Measurements from ENCODE around the gene OR13C5. TPM values are rescaled to one million over a fixed set of nuclear protein-coding genes. Genes with fewer than 3 reads are reported as not detected.

The OR13C5 gene
- polyA plus RNA-seq, 4 donors: 0.21 TPM; not detected in 3

GRCh38 chr9:104555521-104555920, 43.7 kb downstream of the OR13C5 start:
- no peak for DNase-seq (ENCODE audit: low read depth in 4 of 4, low spot score in 2 of 4)

- DNase-seq (ENCODE audit: low read depth in 4 of 4, low spot score in 2 of 4): no peak
Measured at GRCh38 chr9:104553261-104553660, 46.0 kb downstream of the OR13C5 start.

Other genes with a start within 250 kb of the OR13C5 start
- gene OR13F1, start 95.2 kb downstream of the OR13C5 start, polyA plus RNA-seq (ENCODE audit: insufficient read length in 4 of 4): not detected
- not detected for gene OR13C4, start 72.2 kb downstream of the OR13C5 start, polyA plus RNA-seq (ENCODE audit: insufficient read length in 4 of 4)
- gene OR13C3, start 62.6 kb downstream of the OR13C5 start, polyA plus RNA-seq (ENCODE audit: insufficient read length in 4 of 4): not detected
- gene OR13C8, start 30.2 kb downstream of the OR13C5 start, polyA plus RNA-seq (ENCODE audit: insufficient read length in 4 of 4): not detected
- under 1 TPM in 3 of 4 donors, not detected in 1; 0.18 to 0.35 (median 0.32) TPM for gene OR13C2, start 6.2 kb upstream of the OR13C5 start, polyA plus RNA-seq (ENCODE audit: insufficient read length in 4 of 4)
- not detected for gene OR13C9, start 18.8 kb upstream of the OR13C5 start, polyA plus RNA-seq (ENCODE audit: insufficient read length in 4 of 4)
- gene OR13D1, start 95.1 kb upstream of the OR13C5 start, polyA plus RNA-seq (ENCODE audit: insufficient read length in 4 of 4): under 1 TPM in 1 of 4 donors, not detected in 3; 0.11 TPM
- 10 to 100 TPM; 42.5 to 60.2 (median 55.1) TPM for gene NIPSNAP3A, start 148.3 kb upstream of the OR13C5 start, polyA plus RNA-seq (ENCODE audit: insufficient read length in 4 of 4)
- 10 to 100 TPM in 3 of 4 donors, 1 to 10 TPM in 1; 9.4 to 16.3 (median 12.1) TPM for gene NIPSNAP3B, start 164.7 kb upstream of the OR13C5 start, polyA plus RNA-seq (ENCODE audit: insufficient read length in 4 of 4)